NOMO-1 treated with dmso at 0.1 percent for 144 hours (cell line): Measurements from ENCODE around the gene PCK2.

Experiments
- DNase-seq: peaks from one replicate; lab custom pipeline; 2025; ENCODE audit not compliant: unreplicated experiment; lab: John Stamatoyannopoulos, UW

PCK2 gene

DNA sequence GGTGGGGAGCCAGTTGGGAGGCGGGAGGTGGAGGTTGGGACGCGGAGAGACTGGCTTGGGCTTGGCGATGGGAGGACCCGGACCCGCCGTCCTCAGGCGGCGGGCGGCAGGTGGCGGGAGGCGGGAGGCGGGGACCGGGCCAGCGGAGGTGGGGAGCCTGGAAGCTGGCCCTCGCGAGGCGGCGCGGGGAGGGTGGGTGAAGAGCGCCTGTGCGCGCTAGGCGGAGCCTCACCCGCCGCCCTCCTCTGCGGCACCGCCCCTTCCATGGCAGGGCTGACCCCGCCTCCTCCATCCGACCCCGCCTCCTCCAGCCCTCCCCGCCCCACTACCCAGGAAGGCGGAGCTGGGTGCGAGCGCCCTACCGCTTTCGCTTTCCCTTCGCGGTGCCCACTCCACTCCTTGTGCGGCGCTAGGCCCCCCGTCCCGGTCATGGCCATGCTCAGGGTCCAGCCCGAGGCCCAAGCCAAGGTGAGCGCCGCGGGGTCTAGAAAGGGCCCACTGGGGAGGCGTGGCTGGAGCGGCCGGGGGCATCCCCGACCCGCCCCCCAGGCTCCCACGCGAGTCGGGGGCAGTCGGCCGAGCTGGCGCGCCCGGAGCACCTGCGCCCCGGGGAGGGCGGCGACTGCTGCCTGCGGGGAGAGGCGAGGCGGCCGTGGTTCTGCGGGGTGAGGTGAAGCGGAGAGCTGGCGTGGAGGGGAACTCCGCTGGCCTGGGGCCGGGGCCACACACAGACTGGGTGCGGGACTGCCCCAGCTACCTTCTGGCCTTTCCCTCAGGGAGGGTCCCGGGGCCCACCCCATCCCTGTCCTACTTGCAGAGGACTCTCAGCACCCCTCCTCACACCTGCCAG lies 41.9 kb downstream of the PCK2 start, which contains the start of gene PSME1:
Gene PSME1 (plus strand): TSS at position 361 of the 850 bp plus-strand sequence. CDS start 69 bp downstream, at position 430.
- peak; percentile 85 for DNase-seq

GRCh38 chr14:24136684-24137528 lies 42.8 kb downstream of the PCK2 start:
- no peak for DNase-seq

DNA sequence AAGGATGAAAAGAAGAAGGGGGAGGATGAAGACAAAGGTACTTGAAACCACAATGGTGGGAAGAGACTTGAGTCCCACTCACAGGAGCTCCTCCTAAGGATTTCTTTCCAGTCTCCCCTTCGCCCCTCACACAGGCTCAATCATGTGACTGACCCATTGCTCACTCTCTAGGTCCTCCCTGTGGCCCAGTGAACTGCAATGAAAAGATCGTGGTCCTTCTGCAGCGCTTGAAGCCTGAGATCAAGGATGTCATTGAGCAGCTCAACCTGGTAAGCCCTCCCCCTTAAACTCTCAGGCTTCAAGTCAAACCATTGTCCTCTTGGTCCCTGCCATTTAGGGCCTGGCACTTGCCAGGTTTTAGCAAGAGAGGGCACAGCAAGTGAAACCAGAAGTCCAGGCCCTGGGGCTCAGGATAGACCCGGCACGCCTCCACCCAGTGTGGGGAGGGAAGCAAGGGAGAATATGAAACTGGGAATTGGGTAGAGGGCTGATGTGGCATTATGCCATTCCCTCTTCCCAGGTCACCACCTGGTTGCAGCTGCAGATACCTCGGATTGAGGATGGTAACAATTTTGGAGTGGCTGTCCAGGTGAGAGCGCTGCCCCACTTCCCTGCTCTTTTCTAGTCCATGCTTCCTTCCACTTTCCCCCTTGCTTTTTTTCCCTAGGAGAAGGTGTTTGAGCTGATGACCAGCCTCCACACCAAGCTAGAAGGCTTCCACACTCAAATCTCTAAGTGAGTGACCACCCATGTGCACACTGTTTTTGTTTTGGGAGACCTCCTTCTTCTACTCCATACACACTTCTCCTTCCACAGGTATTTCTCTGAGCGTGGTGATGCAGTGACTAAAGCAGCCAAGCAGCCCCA lies 43.7 kb downstream of the PCK2 start:
- no peak for DNase-seq

GRCh38 chr14:24138396-24139271 lies 44.5 kb downstream of the PCK2 start:
- DNase-seq: no peak

- DNase-seq: no peak
Measured at GRCh38 chr14:24139272-24139934, 45.3 kb downstream of the PCK2 start.

- DNase-seq: peak; percentile 98
Measured at GRCh38 chr14:24141097-24141880, 47.2 kb downstream of the PCK2 start, which contains the start of gene EMC9. Gene EMC9 (minus strand): TSS chr14:24141591. CDS start chr14:24141304, 287 bp downstream.

DNA sequence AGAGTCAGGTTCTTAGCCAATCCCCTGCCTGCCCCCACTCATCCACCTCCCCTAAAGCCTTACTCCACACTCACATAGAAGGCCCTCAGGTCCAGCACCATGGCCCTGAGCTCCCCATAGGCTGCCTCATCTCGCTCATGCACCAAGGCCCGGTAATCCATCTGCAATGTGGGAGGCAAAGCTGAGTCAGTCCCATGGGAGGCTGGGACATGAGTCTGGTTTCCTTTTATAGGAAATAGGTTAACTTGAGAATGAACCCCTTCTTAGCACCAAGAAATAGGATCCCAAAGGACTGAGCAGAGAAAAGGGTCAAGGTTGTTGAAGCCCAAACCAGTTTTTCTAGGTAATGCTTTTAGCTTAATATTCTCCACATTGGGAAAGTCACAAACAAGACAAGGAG lies 49.4 kb downstream of the PCK2 start:
- no peak for DNase-seq

DNA sequence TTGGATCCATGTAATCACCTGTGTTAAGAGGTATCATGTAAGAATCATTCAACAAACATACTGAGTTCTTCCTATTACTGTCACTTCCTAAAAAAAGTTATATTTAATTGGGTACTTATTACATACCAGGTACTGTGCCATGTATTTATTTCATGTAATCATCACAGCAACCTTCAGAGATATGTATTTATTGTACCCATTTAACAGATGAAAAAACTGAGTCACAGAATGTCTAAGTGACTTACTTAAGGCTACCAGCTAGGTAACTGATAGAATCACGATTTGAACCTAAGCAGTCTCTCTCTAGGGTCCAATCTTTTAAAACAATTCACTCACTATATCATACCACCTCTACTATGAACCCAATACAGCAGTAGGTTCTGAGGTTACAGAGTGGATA lies 50.3 kb downstream of the PCK2 start:
- DNase-seq: no peak

- DNase-seq: no peak
Measured at GRCh38 chr14:24145219-24145618, 51.1 kb downstream of the PCK2 start.

DNA sequence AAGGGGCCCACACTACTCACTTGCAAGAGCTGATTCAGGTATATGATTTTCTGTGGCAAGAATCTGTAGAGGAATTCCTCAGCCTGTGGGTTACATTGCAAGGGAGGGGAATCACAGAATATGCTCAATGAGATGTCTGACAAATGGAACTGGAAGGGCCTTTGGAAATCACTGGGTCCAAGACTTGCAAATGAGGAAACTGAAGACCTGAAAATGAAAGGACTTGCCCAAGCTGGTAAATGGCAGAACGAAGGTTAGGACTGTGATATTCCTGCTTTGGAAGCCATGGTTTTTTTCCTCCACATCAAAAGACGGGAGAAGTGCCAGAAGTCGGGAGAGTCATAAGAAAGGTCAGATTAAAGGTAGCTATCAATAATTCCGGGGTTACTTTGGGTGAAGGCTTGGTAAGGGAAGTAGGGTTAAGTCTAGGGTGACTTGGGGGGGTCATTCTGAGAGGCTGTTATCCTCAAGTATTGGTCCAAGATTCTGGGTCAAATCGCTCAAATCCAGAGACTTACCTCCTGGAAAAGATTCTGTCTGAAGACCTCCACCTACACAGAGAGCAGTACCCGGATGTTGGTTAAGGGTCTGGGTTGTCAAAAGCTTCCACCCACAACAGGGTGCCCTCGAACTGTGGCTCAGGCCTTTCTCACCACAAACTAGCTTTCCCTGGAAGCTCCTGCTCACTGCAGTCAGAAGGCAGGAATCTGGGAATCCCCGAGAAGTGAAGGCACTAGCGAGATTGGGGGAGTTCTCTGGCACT lies 51.8 kb downstream of the PCK2 start:
- DNase-seq: peak; percentile 23

- peak; percentile 96 for DNase-seq
Measured at GRCh38 chr14:24146453-24146977, 52.4 kb downstream of the PCK2 start, which contains the start of gene PSME2. Gene PSME2 (minus strand): TSS chr14:24146610. CDS start chr14:24146581, 29 bp downstream.

DNA sequence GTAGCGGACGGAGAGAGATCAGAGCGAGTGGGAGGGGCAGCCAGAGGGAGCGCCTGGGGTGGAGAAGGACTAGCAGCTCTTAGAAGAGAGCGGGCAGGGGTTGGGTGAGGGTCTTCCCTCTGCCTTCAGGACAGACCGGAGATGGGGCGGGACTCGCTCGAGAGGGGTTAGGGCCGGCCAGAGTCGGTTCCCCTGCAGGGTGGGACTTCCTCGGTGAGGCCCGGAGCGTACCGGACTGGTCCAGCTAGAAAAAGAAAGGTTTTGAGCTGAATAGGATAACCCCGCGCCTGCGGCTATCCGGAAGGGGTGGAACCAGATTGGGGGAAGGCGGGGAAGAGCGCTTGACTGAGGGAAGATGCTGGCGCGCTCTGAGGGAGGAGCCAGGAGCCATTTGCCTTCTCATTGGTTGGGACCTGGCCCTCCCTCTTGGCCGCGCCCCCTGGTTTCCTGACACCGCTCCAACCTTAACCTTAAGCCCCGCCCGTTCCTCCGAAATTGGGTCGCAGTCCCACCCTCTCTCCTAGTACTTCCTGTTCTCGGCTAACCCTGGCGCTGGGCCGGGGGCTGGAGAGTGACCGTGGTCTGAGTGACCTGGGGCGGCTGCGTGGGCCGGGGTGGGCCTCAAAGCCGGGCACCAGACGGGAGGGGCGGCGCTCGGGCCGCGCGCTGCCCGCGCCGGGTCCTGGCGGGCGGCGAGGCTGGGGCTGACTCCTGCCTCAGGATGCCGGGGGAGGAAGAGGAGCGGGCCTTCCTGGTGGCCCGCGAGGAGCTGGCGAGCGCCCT lies 53.1 kb downstream of the PCK2 start, which contains the start of gene RNF31:
Gene RNF31 (plus strand): TSS at position 521 of the 783 bp plus-strand sequence. CDS start 201 bp downstream, at position 722.
- DNase-seq: peak; percentile 98

DNA sequence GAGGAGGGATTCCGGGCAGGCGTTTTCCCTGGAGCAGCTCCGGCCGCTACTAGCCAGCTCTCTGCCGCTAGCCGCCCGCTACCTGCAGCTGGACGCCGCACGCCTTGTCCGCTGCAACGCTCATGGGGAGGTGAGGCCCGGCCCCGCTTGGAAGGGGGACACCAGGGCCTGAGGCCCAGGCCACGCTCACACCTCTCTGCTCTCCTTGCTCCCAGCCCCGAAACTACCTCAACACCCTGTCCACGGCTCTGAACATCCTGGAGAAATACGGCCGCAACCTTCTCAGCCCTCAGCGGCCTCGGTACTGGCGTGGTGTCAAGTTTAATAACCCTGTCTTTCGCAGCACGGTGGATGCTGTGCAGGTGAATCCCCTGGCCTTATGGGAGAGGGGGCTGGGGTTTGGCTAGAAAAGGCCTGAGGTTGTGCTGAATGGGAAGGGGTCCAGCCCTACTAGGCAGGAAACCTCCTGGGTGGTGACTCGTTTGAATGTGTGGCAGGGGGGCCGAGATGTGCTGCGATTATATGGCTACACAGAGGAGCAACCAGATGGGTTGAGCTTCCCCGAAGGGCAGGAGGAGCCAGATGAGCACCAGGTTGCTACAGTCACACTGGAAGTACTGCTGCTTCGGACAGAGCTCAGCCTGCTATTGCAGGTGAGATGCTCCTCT lies 53.8 kb downstream of the PCK2 start:
- no peak for DNase-seq

DNA sequence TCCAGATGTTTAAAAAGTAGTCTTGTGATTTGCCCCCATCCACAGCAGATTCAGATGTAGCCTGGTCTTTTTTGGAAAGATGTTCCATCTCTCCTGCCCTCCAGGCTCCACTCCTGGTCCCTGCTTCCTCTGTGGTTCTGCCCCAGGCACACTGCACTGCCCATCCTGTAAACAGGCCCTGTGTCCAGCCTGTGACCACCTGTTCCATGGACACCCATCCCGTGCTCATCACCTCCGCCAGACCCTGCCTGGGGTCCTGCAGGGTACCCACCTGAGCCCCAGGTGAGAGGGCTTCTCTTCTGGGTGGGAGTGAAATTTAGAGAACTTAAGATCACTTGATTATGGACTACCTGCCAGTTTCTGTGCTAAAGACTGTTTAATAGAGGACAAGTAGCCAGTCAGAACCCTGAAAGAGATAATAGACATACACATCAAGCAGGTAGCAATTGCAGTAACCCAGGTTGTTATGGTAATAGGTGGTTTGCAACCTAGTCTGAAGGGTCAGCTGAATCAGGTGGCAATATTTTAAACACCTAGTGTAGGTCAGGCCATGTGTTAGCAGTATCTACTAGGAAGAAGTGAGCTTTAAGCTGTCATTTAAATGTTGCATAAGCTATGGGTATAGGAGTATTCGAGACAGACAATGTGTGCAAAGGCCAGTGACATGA lies 55.3 kb downstream of the PCK2 start:
- no peak for DNase-seq

GRCh38 chr14:24150061-24150460 lies 56.0 kb downstream of the PCK2 start:
- no peak for DNase-seq
